HG03095 (cell line): Measurements from ENCODE around the gene SCYL3.
"Not testable (repeated sequence)": the region's sequence is repeated elsewhere in the genome, so short reads cannot be mapped to it uniquely, and the experiment has no call there.

Source experiments
- ATAC-seq: cut with Tn5 transposase; IDR thresholded peaks from one replicate; pipeline ENCODE4 v1.9.1; 2021; ENCODE audit warnings: moderate library complexity; ENCODE audit not compliant: unreplicated experiment

Gene SCYL3

DNA sequence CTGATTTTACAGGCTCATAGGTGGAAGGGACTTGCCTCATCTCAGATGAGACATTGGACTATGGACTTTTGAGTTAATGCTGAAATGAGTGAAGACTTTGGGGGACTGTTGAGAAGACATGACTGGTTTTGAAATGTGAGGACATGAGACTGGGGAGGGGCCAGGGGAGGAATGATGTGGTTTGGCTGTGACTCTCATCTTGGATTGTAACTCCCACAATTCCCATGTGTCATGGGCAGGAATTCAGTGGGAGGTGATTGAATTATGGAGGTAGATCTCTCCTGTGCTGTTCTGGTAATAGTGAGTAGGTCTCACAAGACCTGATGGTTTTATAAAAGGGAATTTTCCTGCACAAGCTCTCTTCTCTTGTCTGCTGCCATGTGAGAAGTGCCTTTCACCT is 20.8 kb downstream of the SCYL3 start:
- no peak for ATAC-seq

DNA sequence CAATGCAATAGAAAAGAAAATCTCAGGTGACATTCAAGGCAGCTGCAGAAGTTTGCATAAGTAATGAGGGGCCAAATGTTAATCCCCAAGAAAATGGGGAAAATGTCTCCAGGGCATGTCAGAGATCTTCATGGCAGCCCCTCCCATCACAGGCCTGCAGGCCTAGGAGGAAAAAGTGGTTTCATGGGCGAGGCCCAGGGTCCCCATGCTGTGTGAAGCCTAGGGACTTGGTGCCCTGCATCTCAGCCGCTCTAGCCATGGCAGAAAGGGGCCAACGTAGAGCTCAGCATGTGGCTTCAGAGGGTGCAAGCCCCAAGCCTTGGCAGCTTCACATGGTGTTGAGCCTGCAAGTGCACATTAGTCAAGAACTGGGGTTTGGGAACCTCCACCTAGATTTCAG is 21.7 kb downstream of the SCYL3 start:
- ATAC-seq, result not testable (repeated sequence)

DNA sequence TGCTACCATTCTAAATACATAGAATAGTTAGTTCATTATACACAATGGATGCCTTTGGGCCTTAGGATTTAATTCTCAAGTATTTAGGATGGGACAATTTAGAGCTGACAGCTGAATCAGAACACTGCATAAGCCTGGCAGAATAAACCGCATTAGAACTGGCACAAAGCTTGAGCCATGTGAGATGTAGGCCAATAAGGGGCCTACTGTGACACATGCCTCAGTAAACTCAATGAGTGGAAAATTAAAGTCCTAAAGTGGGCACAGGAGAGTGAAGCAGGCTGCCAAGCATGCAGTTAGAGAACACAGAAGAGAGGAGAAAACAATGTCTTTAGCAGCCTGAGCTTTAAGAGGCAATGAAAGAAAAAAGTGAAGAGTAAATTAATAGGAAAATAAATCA is 24.3 kb downstream of the SCYL3 start:
- ATAC-seq, result no peak

DNA sequence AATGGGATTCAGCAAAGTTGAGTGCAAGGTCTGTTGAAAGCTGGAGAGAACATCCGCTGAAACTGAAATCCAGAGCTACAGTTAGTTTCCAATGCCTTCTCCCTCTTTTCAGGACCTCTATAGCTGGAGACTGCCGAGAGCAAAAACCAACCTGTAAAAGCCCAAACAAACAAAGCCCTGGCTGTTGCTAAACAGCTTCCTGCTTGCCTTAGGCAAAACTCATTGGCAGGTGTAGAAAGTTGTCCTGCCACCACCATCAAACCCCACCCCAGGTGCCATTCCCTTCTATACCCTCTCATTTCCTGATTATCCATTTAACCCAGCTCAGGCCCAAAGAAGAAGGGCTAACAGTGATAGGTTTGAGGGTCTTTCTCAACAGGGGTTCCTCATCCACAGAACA is 24.7 kb downstream of the SCYL3 start:
- ATAC-seq, result no peak

DNA sequence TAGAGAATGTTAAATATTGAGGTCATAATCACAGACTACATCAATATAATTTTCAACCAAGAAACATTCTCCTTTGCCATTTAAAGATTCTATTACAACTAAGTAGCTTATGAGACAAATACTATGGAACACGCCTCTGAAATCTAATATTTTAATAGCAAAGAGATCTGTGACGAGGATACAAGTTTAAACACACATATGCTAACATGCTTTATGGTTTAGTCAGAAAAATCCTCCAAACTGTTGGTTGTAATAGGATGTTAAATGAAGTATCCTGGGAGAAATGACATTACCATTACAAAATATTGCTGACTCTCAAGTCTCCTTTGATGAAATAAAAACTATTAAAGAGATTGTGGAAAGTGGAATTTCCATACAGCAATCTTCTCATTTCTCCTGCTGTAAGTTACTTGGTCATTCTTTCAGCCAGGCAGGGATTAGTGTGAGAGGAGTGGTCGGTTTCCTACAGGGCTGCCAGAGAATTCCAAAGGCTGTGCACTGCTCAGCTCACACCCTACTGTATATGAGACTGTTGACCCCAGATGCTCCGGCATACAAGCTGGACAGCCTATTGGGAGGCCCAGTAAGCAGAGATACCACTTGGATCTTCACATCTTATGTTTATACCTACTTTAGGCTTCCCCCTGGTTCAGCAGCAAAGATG is 26.6 kb downstream of the SCYL3 start:
- ATAC-seq, result no peak

DNA sequence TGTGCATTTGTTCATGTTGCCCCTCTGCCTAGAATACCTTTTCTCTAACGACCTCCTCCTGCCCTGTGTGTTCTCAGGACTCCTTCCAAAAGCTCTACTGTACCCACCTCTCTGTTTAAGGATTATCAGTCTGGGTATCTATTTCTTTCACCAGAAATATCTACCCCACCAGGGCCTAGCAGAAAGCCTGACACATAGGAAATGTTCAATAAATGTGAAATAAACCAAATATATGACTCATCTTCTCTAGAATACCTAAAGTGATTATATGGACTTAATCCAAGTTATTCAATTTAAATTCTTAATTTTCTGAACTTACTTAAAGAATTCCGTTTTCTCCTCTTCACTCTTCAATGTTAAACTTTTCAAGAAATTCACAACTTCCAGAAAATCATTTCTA is 27.1 kb downstream of the SCYL3 start:
- no peak for ATAC-seq

DNA sequence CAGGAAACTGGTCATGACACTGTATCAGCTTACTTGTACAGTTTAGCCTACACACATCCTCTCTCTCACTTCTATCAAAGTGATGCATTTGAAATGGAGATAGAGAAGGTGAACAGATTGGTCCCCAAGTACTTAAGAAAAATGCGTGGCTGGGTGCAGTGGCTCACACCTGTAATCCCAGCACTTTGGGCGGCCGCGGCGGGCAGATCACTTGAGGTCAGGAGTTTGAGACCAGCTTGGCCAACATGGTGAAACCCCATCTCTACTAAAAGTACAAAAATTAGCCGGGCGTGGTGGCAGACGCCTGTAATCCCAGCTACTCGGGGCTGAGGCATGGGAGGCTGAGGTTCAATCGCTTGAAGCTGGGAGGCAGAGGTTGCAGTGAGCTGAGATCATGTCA is 29.2 kb downstream of the SCYL3 start:
- not testable (repeated sequence) for ATAC-seq

DNA sequence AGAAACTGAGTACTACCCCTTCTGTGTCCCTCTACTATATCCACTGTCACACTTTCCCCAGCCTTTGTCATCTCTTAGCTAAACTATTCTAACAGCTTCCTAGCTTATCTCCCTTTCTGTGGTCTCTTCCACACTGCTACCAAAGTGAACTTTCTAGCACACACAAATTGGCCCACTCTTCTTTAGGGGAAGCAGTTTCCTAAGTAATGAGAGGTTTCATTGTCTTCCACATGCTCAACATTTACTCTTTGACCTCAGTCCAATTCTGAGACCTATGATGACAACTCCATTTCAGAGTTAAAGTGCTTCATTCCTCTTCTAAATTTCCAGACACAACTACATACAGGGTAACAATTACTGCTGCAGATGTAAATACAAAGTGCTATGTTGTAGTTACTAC is 32.9 kb downstream of the SCYL3 start:
- ATAC-seq, result no peak

DNA sequence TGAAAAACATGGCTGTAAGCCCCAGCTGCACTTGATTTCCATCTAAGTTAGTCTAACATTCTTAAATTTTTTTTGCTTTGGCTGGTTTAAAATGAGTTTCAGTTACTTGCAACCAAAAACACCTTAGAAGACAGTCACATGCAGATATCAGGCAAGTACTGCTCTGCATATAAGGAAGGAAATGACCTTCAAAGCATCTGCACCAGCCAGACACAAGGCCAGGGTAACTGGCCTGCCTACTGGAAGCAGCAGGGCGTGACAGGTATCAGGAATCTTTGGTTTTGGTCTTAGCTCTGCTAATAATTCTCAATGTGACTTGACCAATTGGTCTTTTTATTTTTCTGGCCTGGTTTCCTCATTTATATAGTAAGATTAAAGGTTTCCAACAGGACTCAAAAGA is 33.5 kb downstream of the SCYL3 start:
- ATAC-seq, result no peak

DNA sequence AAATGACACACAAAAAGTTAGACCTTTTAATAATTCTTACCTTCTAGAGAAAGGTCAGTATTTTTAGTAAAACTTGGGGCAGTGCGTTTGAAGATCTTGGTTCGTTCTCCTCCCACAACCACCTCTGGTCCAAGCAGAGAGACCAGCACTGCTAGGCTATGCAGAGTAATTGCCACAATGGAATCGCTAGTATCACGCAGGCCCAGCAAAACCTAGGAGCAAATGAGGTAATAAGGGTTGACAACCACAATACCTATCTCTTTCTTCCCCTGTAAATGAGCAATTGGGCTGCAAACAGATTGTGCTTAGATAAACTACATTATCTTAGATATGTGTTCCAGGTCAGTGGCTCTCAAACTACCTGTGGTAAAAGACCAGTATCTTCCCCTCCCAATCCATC is 34.7 kb downstream of the SCYL3 start:
- ATAC-seq, result no peak

DNA sequence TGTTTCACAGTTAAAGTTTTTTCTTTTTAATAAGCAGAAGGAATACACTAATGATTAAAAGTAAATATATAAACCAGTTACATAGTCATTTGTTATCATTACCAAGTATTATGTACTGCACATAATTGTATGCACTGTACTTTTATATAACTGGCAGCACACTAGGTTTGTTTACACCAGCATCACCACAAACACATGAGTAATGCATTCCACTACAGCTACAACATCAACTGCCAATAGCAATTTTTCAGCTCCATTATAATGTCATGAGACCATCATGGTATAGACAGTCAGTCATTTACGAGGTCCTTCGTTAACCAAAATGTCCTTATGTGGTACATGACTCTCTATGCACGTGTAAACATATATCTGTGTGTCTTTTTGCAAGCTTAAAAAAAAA is 35.2 kb downstream of the SCYL3 start:
- ATAC-seq, result no peak

DNA sequence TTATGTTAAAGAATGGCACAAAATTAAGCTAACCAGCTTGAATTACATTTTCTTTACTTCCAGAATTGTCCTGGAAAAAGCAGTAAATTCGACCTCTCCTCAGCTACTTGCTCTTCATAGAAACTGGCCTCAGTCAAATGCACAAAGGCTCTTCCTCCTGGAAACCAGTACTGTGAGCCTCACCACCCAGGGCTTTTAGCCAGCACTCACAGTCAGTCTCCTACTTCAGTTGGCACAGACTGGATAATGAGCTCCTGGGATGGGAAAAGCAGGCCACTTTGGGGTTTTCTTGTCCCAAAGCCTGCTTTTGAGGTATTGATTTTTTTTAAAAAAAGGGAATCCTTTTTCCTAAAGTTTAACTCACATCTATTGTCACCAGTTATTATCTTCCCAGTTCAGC is 40.4 kb downstream of the SCYL3 start:
- ATAC-seq, result no peak

DNA sequence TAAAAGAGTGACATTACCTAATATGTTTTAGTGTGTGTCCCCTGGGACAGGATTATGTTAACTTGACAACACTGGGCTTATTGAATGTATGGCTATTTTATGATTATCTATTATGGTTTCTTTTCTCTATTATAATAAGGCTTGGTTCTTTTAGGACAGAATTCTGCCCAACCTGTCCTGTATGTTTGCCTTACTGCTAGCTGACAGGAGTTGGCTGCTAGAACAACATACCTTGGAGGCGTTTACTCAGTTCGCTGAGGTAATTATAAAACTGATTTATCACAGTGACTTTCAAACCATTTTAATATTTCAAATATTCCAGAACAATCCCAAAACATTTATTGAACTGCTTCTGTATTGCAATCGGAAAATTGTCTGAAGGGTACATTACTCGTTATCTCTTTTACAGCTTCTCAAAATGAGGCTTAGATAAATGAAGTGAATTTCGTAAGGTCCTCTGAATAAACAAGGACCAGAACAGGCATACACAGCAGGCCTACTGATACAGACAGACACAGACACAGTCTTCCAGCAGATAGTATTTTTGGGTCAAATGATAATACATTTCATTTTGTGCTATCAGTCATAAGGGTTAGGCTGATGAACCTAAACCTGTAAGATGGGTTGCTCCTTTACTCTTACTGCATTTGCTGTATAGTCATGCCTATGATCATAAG is 44.2 kb downstream of the SCYL3 start:
- no peak for ATAC-seq

DNA sequence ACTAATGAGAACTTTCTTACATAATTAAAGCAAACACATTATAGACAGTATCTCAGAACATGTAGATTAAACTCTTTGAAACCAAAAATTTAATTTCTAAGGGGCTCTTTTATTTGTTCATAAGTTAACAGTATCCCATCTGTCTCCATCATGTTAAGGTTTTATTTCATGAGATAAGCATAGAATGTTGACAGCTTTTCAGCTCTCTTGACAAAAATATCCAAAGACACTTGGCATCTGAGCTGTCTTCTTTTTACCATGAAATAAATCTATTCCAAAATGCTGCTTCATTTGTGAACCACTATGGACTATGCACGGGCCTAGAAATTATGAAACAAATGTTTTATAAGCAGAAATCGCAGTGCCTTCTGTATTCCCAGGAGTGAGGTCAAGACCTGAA is 45.2 kb downstream of the SCYL3 start:
- no peak for ATAC-seq

DNA sequence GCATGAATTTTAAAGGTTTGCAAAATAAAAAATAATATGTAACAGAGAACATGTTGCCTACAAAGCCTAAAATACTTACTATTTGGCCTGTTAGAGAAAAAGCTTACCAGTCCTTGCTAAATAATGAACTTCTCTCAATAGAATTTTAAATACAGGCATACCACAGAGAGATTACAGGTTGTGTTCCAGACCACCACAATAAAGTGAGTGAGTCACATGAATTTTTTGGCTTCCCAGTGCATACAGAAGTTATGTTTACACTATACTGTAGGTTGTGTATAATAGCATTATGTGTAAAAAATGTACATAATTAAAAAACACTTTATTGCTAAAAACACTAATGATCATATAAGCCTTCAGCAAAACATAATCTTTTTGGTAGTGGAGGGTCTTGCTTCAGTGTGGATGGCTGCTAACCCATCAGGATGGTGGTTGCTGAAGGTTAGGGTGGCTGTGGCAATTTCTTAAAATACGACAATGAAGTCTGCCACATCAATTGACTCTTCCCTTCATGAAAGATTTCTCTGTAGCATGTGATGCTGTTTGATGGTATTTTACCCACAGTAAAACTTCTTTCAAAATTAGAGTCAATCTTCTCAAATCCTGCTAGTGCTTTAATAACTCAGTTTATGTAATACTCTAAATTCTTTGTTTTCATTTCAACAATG is 48.6 kb downstream of the SCYL3 start:
- no peak for ATAC-seq

DNA sequence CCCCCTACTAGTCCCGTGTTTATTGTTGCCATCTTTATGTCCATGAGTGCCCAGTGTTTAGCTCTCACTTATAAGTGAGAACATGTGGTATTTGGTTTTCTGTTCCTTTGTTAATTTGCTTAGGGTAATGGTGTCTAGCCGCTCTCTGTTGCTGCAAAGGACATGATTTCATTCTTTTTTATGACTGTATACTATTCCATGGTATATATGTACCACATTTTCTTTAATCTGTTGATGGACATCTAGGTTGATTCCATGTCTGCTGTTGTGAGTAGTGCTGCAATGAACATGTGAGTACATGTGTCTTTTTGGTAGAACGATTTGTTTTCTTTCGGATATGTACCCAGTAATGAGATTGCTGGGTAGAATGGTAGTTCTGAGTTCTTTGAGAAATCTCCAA is 54.8 kb downstream of the SCYL3 start:
- no peak for ATAC-seq

DNA sequence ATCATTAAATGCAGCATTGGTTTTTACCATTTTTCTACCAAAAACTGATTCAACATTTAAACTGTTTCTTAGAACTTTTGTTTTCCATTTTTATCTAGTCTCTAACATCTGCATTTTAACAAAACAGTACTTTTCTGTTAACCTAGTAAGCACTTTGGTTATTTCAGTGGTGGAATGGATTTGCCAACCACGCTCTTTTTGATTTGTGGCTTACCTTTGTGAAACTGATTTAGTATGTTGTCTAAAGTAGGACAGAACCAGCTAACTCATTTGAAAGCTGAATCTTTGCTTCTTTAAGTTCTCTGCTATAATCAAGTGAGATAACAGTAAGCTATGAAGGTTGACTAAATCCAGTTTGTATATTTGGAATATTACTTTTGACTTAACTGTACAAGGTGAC is 57.5 kb downstream of the SCYL3 start:
- no peak for ATAC-seq

DNA sequence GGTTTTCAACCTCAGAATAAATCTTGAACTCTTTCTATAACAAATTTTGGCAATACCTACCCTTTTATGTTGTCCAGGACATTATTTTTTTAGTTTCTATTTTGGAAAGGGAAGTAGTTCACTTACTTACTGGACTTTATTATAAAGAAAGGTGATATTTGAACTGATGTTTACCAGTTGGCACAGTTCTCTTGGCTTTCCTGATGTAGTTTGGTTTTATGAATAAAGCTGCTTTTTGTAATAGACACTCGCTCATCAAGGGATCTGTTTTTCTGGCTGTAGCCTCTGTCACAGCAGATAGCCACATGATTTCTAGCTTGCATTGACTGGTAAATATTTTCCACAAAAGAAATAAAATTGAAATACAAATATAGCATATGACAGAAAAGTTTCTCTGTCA is 58.0 kb downstream of the SCYL3 start:
- ATAC-seq, result no peak

DNA sequence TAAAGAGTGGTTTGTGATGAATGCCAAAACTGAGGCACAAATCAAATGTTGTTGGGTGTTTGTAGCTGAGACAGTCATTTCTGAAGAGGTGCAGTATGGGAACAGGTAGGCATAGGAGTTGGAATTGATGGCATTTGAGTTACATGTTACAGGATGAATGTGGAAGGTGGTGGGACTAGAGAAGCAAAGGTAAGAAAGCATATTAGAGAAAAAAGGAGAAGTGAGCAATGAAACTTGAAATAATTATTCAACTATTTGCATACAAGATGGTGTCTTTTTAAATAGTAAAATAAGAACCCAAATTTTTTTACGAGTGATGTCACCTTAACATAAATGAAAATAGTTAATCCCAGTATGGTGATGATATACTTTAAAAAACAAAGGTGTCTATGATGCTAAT is 58.8 kb downstream of the SCYL3 start:
- ATAC-seq, result no peak

DNA sequence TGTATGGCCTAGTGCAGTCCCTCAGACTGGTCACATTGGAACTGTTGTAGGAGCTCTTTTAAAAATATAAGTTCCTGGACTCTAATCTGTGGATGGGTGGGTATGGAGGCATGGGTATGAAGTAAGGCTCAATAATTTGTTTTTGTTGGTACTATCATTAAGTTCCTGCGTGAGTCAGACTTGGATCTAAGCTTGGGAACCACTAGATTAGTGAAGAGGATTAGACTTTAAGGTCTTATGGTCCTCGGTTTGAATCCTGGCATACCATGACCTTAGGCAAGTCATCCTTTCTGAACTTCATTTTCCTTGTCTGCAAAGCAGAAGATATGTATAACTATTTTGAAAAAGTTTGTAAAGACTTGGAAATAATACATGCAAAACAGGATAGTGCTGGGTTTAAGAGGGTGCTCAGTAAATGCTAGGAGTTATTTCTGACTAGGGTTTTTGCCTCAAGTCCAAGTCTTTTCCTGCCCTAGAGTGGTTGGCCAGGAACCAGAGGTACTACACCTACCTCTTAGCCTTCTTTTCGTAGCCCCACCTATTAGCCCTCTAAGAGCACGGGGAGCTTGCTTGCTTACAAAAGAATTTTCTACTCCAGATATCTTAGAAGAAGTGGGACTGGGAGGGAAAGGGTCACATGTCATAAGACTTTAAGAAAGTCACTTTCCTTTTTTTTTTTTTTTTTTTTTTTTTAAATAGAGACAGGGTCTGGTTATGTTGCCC is 60.4 kb downstream of the SCYL3 start:
- no peak for ATAC-seq

DNA sequence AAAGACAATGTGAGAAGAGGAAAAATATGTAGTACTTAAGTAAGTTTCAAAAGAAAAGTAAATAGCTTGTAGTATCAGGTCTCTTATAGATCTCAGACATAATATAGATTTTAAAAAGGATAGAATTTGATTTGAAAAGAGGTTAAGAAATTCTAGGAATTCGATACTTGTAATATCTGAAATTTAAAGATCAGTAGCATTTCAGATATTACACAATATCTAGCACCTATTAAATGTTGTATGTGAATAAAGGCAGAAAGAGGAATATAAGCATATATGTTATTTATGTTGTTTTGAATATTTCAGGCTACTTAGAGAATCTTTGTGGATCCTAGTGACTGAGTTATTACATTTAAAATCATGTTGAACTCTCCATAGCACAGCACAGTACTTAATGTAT is 64.0 kb downstream of the SCYL3 start:
- no peak for ATAC-seq

DNA sequence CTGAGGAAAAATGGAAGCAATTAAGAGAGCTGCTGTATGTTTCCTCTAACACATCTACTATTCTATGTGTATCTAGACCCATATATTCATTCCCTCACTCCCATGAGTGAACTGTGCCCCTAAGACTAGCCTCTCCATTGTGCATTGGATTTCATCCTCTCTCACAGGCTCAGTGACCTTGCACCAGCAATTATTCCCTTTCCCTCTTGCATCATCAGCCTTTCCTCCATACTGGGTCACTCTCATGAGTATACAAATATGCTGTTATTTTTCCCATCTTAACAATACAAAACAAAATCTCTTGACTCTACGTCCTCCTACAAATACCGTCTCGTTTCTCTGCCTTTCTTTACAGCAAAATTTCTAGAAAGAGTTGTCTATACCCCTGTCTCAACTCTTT is 69.5 kb downstream of the SCYL3 start:
- ATAC-seq, result no peak
